ENCODE measurements around the gene LRBA. TPM values are rescaled to one million over a fixed set of nuclear protein-coding genes. Genes with fewer than 3 reads are reported as not detected.
A peak's percentile ranks its signal among the peaks of the same experiment; 100 is the strongest.
"Not testable (repeated sequence)": the region's sequence is repeated elsewhere in the genome, so short reads cannot be mapped to it uniquely, and the experiment has no call there.

LRBA gene
- total RNA-seq, 1 experiment from 2014 or later: 77.4 TPM

DNA sequence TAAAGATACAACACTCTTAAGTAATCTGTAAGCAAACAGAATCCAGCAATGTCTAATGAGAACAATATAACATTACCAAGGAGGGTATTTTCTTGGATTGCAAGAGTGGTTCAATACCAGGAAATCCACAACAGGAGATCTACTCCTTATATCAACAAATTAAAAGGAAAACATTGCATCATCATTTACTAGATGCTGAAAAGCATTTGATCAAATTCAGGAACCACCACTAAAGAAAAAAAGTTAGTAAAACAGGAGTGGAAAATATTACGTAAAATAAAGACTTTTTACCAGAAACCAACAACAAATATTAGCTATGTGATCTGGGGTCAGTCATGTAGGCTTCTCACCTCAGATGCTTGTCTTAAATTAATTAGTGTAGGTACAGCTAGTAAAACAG is 499.9 kb downstream of the LRBA start:
- CTCF ChIA-PET: no interaction called here
- POLR2A ChIA-PET (ENCODE audit: unreplicated experiment): no interaction called here
- Histone ChIP-seq H3K4me2 (peak overlapping the region; percentile 31; the same call in 1 of the 2 replicates), H2AFZ (no peak overlapping the region), H3K36me3 (ENCODE audit: low read depth) (no peaks in the 10 kb centered on the region), H3K4me1 (replicated peaks; ENCODE audit: insufficient read depth) (peaks cover 25% of the 10 kb centered on the region), H3K4me3 (no peak overlapping the region), H4K20me1 (ENCODE audit: insufficient read depth) (no peaks in the 10 kb centered on the region), H3K79me2 (ENCODE audit: low read depth) (no peaks in the 10 kb centered on the region), H3K9me2 (ENCODE audit: insufficient read depth) (no peaks in the 10 kb centered on the region), H3F3A (ENCODE audit: insufficient read depth, low read depth) (0 out of 2 replicates have a peak, but pooled peaks cover 7% of the 10 kb centered on the region), H3K27ac (peak overlapping the region; percentile 60), H3K27me3 (ENCODE audit: insufficient read depth, low read depth) (no peaks in the 10 kb centered on the region), H3K9me3 (ENCODE audit: insufficient read depth, low read depth) (no peaks in the 10 kb centered on the region)
- no peak for DNase-seq
- BruUV-seq (replicated peaks): no TSS peak
- intact Hi-C loops (cut with micrococcal nuclease; ENCODE audit: unreplicated experiment): no loop called here
- TF ChIP-seq, protein P1, sequence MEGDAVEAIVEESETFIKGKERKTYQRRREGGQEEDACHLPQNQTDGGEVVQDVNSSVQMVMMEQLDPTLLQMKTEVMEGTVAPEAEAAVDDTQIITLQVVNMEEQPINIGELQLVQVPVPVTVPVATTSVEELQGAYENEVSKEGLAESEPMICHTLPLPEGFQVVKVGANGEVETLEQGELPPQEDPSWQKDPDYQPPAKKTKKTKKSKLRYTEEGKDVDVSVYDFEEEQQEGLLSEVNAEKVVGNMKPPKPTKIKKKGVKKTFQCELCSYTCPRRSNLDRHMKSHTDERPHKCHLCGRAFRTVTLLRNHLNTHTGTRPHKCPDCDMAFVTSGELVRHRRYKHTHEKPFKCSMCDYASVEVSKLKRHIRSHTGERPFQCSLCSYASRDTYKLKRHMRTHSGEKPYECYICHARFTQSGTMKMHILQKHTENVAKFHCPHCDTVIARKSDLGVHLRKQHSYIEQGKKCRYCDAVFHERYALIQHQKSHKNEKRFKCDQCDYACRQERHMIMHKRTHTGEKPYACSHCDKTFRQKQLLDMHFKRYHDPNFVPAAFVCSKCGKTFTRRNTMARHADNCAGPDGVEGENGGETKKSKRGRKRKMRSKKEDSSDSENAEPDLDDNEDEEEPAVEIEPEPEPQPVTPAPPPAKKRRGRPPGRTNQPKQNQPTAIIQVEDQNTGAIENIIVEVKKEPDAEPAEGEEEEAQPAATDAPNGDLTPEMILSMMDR (conservative IDR thresholded peaks at IDR 0.05): no peak
- no peak for TF ChIP-seq EZH2 (IDR thresholded peaks at IDR 0.05; ENCODE audit: low read depth)

DNA sequence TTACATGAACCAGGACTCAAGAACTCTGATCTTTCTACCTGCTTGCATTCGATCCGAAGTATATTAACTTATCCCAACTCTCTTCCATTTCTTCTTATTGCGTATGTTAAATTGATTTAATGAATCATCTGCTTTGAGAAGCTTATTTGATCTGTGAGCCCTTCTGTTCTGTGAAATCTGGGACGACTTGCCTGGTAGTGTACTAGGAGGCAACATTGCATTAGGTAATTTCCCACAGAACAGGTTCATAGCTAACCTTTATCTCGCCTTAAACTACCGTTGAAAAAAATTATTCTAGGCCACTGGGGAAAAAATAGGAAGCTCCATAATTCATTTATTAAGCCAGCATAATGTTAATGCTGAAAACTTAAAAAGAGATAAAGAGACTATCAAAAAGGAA is 500.4 kb downstream of the LRBA start:
- Histone ChIP-seq H3K4me2 (0 out of 2 replicates have a peak overlapping the region, but pooled peaks have one; percentile 31), H4K20me1 (ENCODE audit: insufficient read depth) (no peaks in the 10 kb centered on the region), H3K9me3 (ENCODE audit: insufficient read depth, low read depth) (no peaks in the 10 kb centered on the region), H3F3A (ENCODE audit: insufficient read depth, low read depth) (0 out of 2 replicates have a peak, but pooled peaks cover 7% of the 10 kb centered on the region), H3K27ac (peak overlapping the region; percentile 60), H3K27me3 (ENCODE audit: insufficient read depth, low read depth) (no peaks in the 10 kb centered on the region), H3K4me1 (replicated peaks; ENCODE audit: insufficient read depth) (peaks cover 25% of the 10 kb centered on the region), H3K79me2 (ENCODE audit: low read depth) (no peaks in the 10 kb centered on the region), H2AFZ (no peak overlapping the region), H3K9me2 (ENCODE audit: insufficient read depth) (no peaks in the 10 kb centered on the region), H3K36me3 (ENCODE audit: low read depth) (no peaks in the 10 kb centered on the region), H3K4me3 (no peak overlapping the region)
- no TSS peak for BruUV-seq (replicated peaks)
- ChIA-PET POLR2A (ENCODE audit: unreplicated experiment) (no interaction called here), CTCF (no interaction called here)
- peak in 1 of 2 experiments; percentile 44 for DNase-seq
- TF ChIP-seq EZH2 (IDR thresholded peaks at IDR 0.05; ENCODE audit: low read depth): no peak
- TF ChIP-seq, protein P1 (conservative IDR thresholded peaks at IDR 0.05): no peak
- intact Hi-C loops (cut with micrococcal nuclease; ENCODE audit: unreplicated experiment): no loop called here

DNA sequence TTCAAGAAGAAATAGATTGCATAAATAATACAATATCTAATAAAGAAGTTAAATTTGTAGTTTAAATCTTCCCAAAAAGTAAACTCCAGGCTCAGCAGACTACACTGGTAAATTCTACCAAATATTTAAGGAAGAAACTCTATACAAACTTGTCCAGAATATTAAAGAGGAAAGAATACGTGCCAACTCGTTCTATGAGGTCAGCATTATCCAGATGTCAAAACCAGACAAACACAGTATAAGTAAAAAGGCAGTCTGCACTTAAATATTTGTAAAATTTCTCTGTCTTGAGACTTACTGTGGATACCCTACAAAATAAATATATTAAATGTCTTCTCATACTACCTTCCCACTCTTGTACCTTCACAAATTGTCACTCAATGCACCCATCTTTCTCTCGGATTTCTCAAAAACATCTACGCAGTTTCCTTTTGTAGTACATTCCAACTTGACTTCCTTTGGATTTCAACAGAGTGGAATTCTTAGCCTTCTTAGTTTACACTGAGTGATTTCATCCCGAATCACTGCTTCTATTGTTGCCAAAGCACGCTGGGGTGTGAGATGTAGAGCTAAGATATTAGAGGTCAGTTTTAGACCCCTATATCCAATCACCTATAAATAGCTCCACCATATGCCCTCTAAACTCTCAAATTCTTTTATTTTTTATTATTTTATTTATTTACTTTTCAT is 504.8 kb downstream of the LRBA start:
- Histone ChIP-seq H3K79me2 (ENCODE audit: low read depth) (no peaks in the 10 kb centered on the region), H3K4me1 (replicated peaks; ENCODE audit: insufficient read depth) (peaks cover 6% of the 10 kb centered on the region; the same call in 1 of the 2 replicates), H3K27ac (no peak overlapping the region), H3F3A (ENCODE audit: insufficient read depth, low read depth) (0 out of 2 replicates have a peak, but pooled peaks cover 4% of the 10 kb centered on the region), H3K4me3 (no peak overlapping the region), H3K27me3 (ENCODE audit: insufficient read depth, low read depth) (no peaks in the 10 kb centered on the region), H3K9me2 (ENCODE audit: insufficient read depth) (no peaks in the 10 kb centered on the region), H3K9me3 (ENCODE audit: insufficient read depth, low read depth) (no peaks in the 10 kb centered on the region), H3K36me3 (ENCODE audit: low read depth) (no peaks in the 10 kb centered on the region), H3K4me2 (no peak overlapping the region), H4K20me1 (ENCODE audit: insufficient read depth) (no peaks in the 10 kb centered on the region), H2AFZ (no peak overlapping the region)
- CTCF ChIA-PET: no interaction called here
- BruUV-seq (replicated peaks): no TSS peak
- TF ChIP-seq, protein P1 (conservative IDR thresholded peaks at IDR 0.05): no peak
- TF ChIP-seq EZH2 (IDR thresholded peaks at IDR 0.05; ENCODE audit: low read depth): no peak
- DNase-seq: no peak
- POLR2A ChIA-PET (ENCODE audit: unreplicated experiment): interaction anchor here (0.7 kb wide), 1 partner anchor 552 kb away, joined by 4 read pairs; no protein-coding TSS in a partner anchor
- intact Hi-C loops (cut with micrococcal nuclease; ENCODE audit: unreplicated experiment): no loop called here

DNA sequence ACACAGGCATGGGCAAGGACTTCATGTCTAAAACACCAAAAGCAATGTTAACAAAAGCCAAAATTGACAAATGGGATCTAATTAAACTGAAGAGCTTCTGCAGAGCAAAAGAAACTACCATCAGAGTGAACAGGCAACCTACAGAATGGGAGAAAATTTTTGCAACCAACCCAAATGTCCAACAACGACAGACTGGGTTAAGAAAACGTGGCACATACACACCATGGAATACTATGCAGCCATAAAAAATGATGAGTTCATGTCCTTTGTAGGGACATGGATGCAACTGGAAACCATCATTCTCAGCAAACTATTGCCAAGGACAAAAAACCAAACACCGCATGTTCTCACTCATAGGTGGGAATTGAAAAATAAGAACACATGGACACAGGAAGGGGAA is 507.4 kb downstream of the LRBA start:
- H3K9me2 ChIP-seq (ENCODE audit: insufficient read depth); H3K27me3 ChIP-seq (ENCODE audit: insufficient read depth, low read depth); intact Hi-C loops (cut with micrococcal nuclease; ENCODE audit: unreplicated experiment); H4K20me1 ChIP-seq (ENCODE audit: insufficient read depth); H3F3A ChIP-seq (ENCODE audit: insufficient read depth, low read depth); H3K4me1 ChIP-seq (replicated peaks; ENCODE audit: insufficient read depth); DNase-seq; BruUV-seq (replicated peaks); H3K4me2 ChIP-seq; H3K4me3 ChIP-seq; H2AFZ ChIP-seq; POLR2A ChIA-PET (ENCODE audit: unreplicated experiment); CTCF ChIA-PET; H3K9me3 ChIP-seq (ENCODE audit: insufficient read depth, low read depth); H3K79me2 ChIP-seq (ENCODE audit: low read depth); H3K27ac ChIP-seq; H3K36me3 ChIP-seq (ENCODE audit: low read depth): not testable (repeated sequence)

All from PC-9 (cell line).